ENCODE measurements around the gene IFNGR1. TPM values are rescaled to one million over a fixed set of nuclear protein-coding genes. Genes with fewer than 3 reads are reported as not detected.
"Not testable (repeated sequence)": the region's sequence is repeated elsewhere in the genome, so short reads cannot be mapped to it uniquely, and the experiment has no call there.

The IFNGR1 gene
- total RNA-seq, 1 experiment from 2014 or later, result 28.1 TPM

GRCh38 chr6:137211910-137212309, 7.3 kb downstream of the IFNGR1 start:
- Histone ChIP-seq H3K27me3 (no peaks in the 10 kb centered on the region), H3K4me3 (no peak overlapping the region), H3K27ac (no peak overlapping the region), H3K9me3 (replicated peaks) (0 out of 2 replicates have a peak, but pooled peaks cover 3% of the 10 kb centered on the region), H3K36me3 (peaks cover 11% of the 10 kb centered on the region; the same call in 1 of the 2 replicates), H3K4me1 (no peaks in the 10 kb centered on the region)
- DNase-seq, result no peak

- H3K27me3 ChIP-seq, result no peaks in the 10 kb centered on the region
- peaks cover 19% of the 10 kb centered on the region for H3K36me3 ChIP-seq
- no peaks in the 10 kb centered on the region for H3K4me1 ChIP-seq
- no peak overlapping the region for H3K27ac ChIP-seq
- 0 out of 2 replicates have a peak, but pooled peaks cover 3% of the 10 kb centered on the region for H3K9me3 ChIP-seq (replicated peaks)
- DNase-seq, result no peak
- no peak overlapping the region for H3K4me3 ChIP-seq
These were observed 8.3 kb downstream of the IFNGR1 start for GRCh38 chr6:137210903-137211302.

GRCh38 chr6:137208279-137208678, 10.9 kb downstream of the IFNGR1 start:
- Histone ChIP-seq H3K27ac (no peak overlapping the region), H3K9me3 (replicated peaks) (0 out of 2 replicates have a peak, but pooled peaks cover 3% of the 10 kb centered on the region), H3K27me3 (no peaks in the 10 kb centered on the region), H3K4me3 (no peak overlapping the region), H3K36me3 (peaks cover 35% of the 10 kb centered on the region), H3K4me1 (no peaks in the 10 kb centered on the region)
- no peak for DNase-seq

- DNase-seq; H3K27ac ChIP-seq; H3K9me3 ChIP-seq (replicated peaks); H3K4me3 ChIP-seq; H3K4me1 ChIP-seq; H3K27me3 ChIP-seq: not testable (repeated sequence)
- H3K36me3 ChIP-seq, result peaks cover 35% of the 10 kb centered on the region
These were observed 11.7 kb downstream of the IFNGR1 start for GRCh38 chr6:137207457-137207856.

GRCh38 chr6:137206577-137206976, 12.6 kb downstream of the IFNGR1 start:
- no peaks in the 10 kb centered on the region for H3K27me3 ChIP-seq
- no peaks in the 10 kb centered on the region for H3K4me1 ChIP-seq
- H3K4me3 ChIP-seq, result no peak overlapping the region
- peaks cover 41% of the 10 kb centered on the region for H3K36me3 ChIP-seq
- 0 out of 2 replicates have a peak, but pooled peaks cover 3% of the 10 kb centered on the region for H3K9me3 ChIP-seq (replicated peaks)
- DNase-seq, result no peak
- no peak overlapping the region for H3K27ac ChIP-seq

- no peak for DNase-seq
- H3K36me3 ChIP-seq, result peaks cover 56% of the 10 kb centered on the region
- H3K27ac ChIP-seq, result no peak overlapping the region
- no peaks in the 10 kb centered on the region for H3K9me3 ChIP-seq (replicated peaks)
- H3K4me1 ChIP-seq, result no peaks in the 10 kb centered on the region
- H3K27me3 ChIP-seq, result no peaks in the 10 kb centered on the region
- H3K4me3 ChIP-seq, result no peak overlapping the region
These were observed 15.9 kb downstream of the IFNGR1 start for GRCh38 chr6:137203256-137203655.

- no peaks in the 10 kb centered on the region for H3K9me3 ChIP-seq (replicated peaks)
- no peak for DNase-seq
- H3K27me3 ChIP-seq, result no peaks in the 10 kb centered on the region
- H3K4me3 ChIP-seq, result no peak overlapping the region
- H3K36me3 ChIP-seq, result peaks cover 67% of the 10 kb centered on the region
- no peak overlapping the region for H3K27ac ChIP-seq
- H3K4me1 ChIP-seq, result no peaks in the 10 kb centered on the region
These were observed 17.1 kb downstream of the IFNGR1 start for GRCh38 chr6:137202078-137202477.

GRCh38 chr6:137201006-137201405, 18.2 kb downstream of the IFNGR1 start:
- Histone ChIP-seq H3K4me3 (no peak overlapping the region), H3K27me3 (no peaks in the 10 kb centered on the region), H3K36me3 (peaks cover 61% of the 10 kb centered on the region), H3K9me3 (replicated peaks) (no peaks in the 10 kb centered on the region), H3K4me1 (no peaks in the 10 kb centered on the region), H3K27ac (no peak overlapping the region)
- DNase-seq, result no peak

GRCh38 chr6:137200288-137200687, 18.9 kb downstream of the IFNGR1 start:
- Histone ChIP-seq H3K4me3 (no peak overlapping the region), H3K9me3 (replicated peaks) (no peaks in the 10 kb centered on the region), H3K27me3 (no peaks in the 10 kb centered on the region), H3K4me1 (no peaks in the 10 kb centered on the region), H3K36me3 (peaks cover 56% of the 10 kb centered on the region), H3K27ac (no peak overlapping the region)
- no peak for DNase-seq

- Histone ChIP-seq H3K27ac (no peak overlapping the region), H3K4me1 (no peaks in the 10 kb centered on the region), H3K27me3 (no peaks in the 10 kb centered on the region), H3K4me3 (no peak overlapping the region), H3K9me3 (replicated peaks) (no peaks in the 10 kb centered on the region), H3K36me3 (peaks cover 39% of the 10 kb centered on the region)
- DNase-seq, result no peak
These were observed 21.2 kb downstream of the IFNGR1 start for GRCh38 chr6:137197684-137198645.

GRCh38 chr6:137193256-137194070, 25.7 kb downstream of the IFNGR1 start:
- no peak for DNase-seq
- no peaks in the 10 kb centered on the region; the same call in 1 of the 2 replicates for H3K4me1 ChIP-seq

GRCh38 chr6:137192821-137193220, 26.4 kb downstream of the IFNGR1 start:
- Histone ChIP-seq H3K27me3 (no peaks in the 10 kb centered on the region), H3K36me3 (peaks cover 7% of the 10 kb centered on the region), H3K4me1 (no peaks in the 10 kb centered on the region; the same call in 1 of the 2 replicates), H3K27ac (no peak overlapping the region), H3K9me3 (replicated peaks) (peaks cover 16% of the 10 kb centered on the region), H3K4me3 (no peak overlapping the region)
- no peak for DNase-seq

More at GRCh38 chr6:137193256-137194070, 25.7 kb downstream of the IFNGR1 start:
- Histone ChIP-seq H3K27ac (no peak overlapping the region), H3K27me3 (no peaks in the 10 kb centered on the region), H3K9me3 (replicated peaks) (peaks cover 11% of the 10 kb centered on the region), H3K4me3 (no peak overlapping the region), H3K36me3 (peaks cover 13% of the 10 kb centered on the region)

GRCh38 chr6:137191670-137192069, 27.5 kb downstream of the IFNGR1 start:
- H3K9me3 ChIP-seq (replicated peaks), result peaks cover 25% of the 10 kb centered on the region
- no peaks in the 10 kb centered on the region for H3K27me3 ChIP-seq
- H3K36me3 ChIP-seq, result no peaks in the 10 kb centered on the region
- DNase-seq, result no peak
- H3K4me1 ChIP-seq, result no peaks in the 10 kb centered on the region; the same call in 1 of the 2 replicates
- H3K27ac ChIP-seq, result no peak overlapping the region
- no peak overlapping the region for H3K4me3 ChIP-seq

- Histone ChIP-seq H3K27ac (no peak overlapping the region), H3K36me3 (no peaks in the 10 kb centered on the region), H3K4me1 (no peaks in the 10 kb centered on the region; the same call in 1 of the 2 replicates), H3K27me3 (no peaks in the 10 kb centered on the region), H3K4me3 (no peak overlapping the region), H3K9me3 (replicated peaks) (peaks cover 25% of the 10 kb centered on the region)
- no peak for DNase-seq
These were observed 27.9 kb downstream of the IFNGR1 start for GRCh38 chr6:137191236-137191635.

Measured in SJCRH30 (cell line).